Measurements from ENCODE around the gene PIK3R2. TPM values are rescaled to one million over a fixed set of nuclear protein-coding genes. Genes with fewer than 3 reads are reported as not detected.
"Not testable (repeated sequence)": the region's sequence is repeated elsewhere in the genome, so short reads cannot be mapped to it uniquely, and the experiment has no call there.

PIK3R2 gene
- total RNA-seq, 2 experiments from 2014 or later = 3.2 to 20.5 TPM

GRCh38 chr19:18208098-18208951, 55.4 kb downstream of the PIK3R2 start:
- TF ChIP-seq CTCF (conservative IDR thresholded peaks at IDR 0.05; ENCODE audit: low read length) = peak; percentile 85
- no peak for TF ChIP-seq EZH2phosphoT487 (IDR thresholded peaks at IDR 0.05; ENCODE audit: borderline replicate concordance, low read depth, low read length)
- H3K4me1 ChIP-seq (ENCODE audit: insufficient read depth, low read length, poor library complexity, severe bottlenecking) = peaks cover 15% of the 10 kb centered on the region
- H3K4me2 ChIP-seq (ENCODE audit: low read length) = no peak overlapping the region
- intact Hi-C loops (cut with micrococcal nuclease; ENCODE audit: unreplicated experiment) = loop anchor here (1.0 kb wide), 2 partner anchors 43 to 202 kb away; no protein-coding TSS in a partner anchor
- no peaks in the 10 kb centered on the region for H3K9me3 ChIP-seq (ENCODE audit: low read length)
- no TSS peak for BruUV-seq (replicated peaks)
- H3K27ac ChIP-seq (ENCODE audit: low read depth, low read length, poor library complexity, severe bottlenecking) = no peak overlapping the region
- H2AFZ ChIP-seq (ENCODE audit: low read length) = no peak overlapping the region
- no peaks in the 10 kb centered on the region for H4K20me1 ChIP-seq (ENCODE audit: insufficient read depth, low read length)
- no peaks in the 10 kb centered on the region for H3K36me3 ChIP-seq (ENCODE audit: insufficient read depth, low read length)
- CTCF ChIA-PET (ENCODE audit: unreplicated experiment) = interaction anchor here (0.6 to 1.2 kb wide), 4 partner anchors 44 to 120 kb away, joined by 3 to 10 read pairs (median 5); no protein-coding TSS in a partner anchor
- DNase-seq (ENCODE audit: low spot score) = peak; percentile 62
- no peak overlapping the region for H3K4me3 ChIP-seq (ENCODE audit: low read depth, low read length, poor library complexity, severe bottlenecking)
- no peaks in the 10 kb centered on the region for H3K9me2 ChIP-seq (ENCODE audit: insufficient read depth, low read length)
- POLR2A ChIA-PET = interaction anchor here (0.6 to 1.3 kb wide), 2 partner anchors 45 to 51 kb away, joined by 4 read pairs; no protein-coding TSS in a partner anchor
- H3K79me2 ChIP-seq (ENCODE audit: insufficient read depth, low read depth, low read length) = peaks cover 11% of the 10 kb centered on the region

GRCh38 chr19:18209912-18210311, 56.9 kb downstream of the PIK3R2 start:
- H3K9me2 ChIP-seq (ENCODE audit: insufficient read depth, low read length); H3K27ac ChIP-seq (ENCODE audit: low read depth, low read length, poor library complexity, severe bottlenecking); BruUV-seq (replicated peaks); H3K9me3 ChIP-seq (ENCODE audit: low read length); H3K4me3 ChIP-seq (ENCODE audit: low read depth, low read length, poor library complexity, severe bottlenecking); H3K4me2 ChIP-seq (ENCODE audit: low read length); H3K79me2 ChIP-seq (ENCODE audit: insufficient read depth, low read depth, low read length); intact Hi-C loops (cut with micrococcal nuclease; ENCODE audit: unreplicated experiment); H3K36me3 ChIP-seq (ENCODE audit: insufficient read depth, low read length); H4K20me1 ChIP-seq (ENCODE audit: insufficient read depth, low read length); DNase-seq (ENCODE audit: low spot score); CTCF ChIA-PET (ENCODE audit: unreplicated experiment); H2AFZ ChIP-seq (ENCODE audit: low read length): not testable (repeated sequence)
- H3K4me1 ChIP-seq (ENCODE audit: insufficient read depth, low read length, poor library complexity, severe bottlenecking) = peaks cover 15% of the 10 kb centered on the region
- POLR2A ChIA-PET = interaction anchor here (1.0 to 1.2 kb wide), 2 partner anchors 40 to 44 kb away, joined by 4 to 5 read pairs; no protein-coding TSS in a partner anchor

- no peaks in the 10 kb centered on the region for H3K79me2 ChIP-seq (ENCODE audit: insufficient read depth, low read depth, low read length)
- H3K4me1 ChIP-seq (ENCODE audit: insufficient read depth, low read length, poor library complexity, severe bottlenecking) = peaks cover 3% of the 10 kb centered on the region
- ChIA-PET CTCF (ENCODE audit: unreplicated experiment) (no interaction called here), POLR2A (no interaction called here)
- no peaks in the 10 kb centered on the region for H3K9me2 ChIP-seq (ENCODE audit: insufficient read depth, low read length)
- H3K9me3 ChIP-seq (ENCODE audit: low read length) = no peaks in the 10 kb centered on the region
- TF ChIP-seq CTCF (conservative IDR thresholded peaks at IDR 0.05; ENCODE audit: low read length) = no peak
- no peak for TF ChIP-seq EZH2phosphoT487 (IDR thresholded peaks at IDR 0.05; ENCODE audit: borderline replicate concordance, low read depth, low read length)
- H3K4me2 ChIP-seq (ENCODE audit: low read length) = no peak overlapping the region
- no peak overlapping the region for H2AFZ ChIP-seq (ENCODE audit: low read length)
- no peak for DNase-seq (ENCODE audit: low spot score)
- BruUV-seq (replicated peaks) = no TSS peak
- H3K27ac ChIP-seq (ENCODE audit: low read depth, low read length, poor library complexity, severe bottlenecking) = no peak overlapping the region
- no peaks in the 10 kb centered on the region for H4K20me1 ChIP-seq (ENCODE audit: insufficient read depth, low read length)
- intact Hi-C loops (cut with micrococcal nuclease; ENCODE audit: unreplicated experiment) = no loop called here
- no peaks in the 10 kb centered on the region for H3K36me3 ChIP-seq (ENCODE audit: insufficient read depth, low read length)
- H3K4me3 ChIP-seq (ENCODE audit: low read depth, low read length, poor library complexity, severe bottlenecking) = no peak overlapping the region
Measured at GRCh38 chr19:18211683-18212082, 58.7 kb downstream of the PIK3R2 start.

Measured in OCI-LY7 (cell line).